HCT116 (cell line): ENCODE data around the gene ZEB2. TPM values are rescaled to one million over a fixed set of nuclear protein-coding genes. Genes with fewer than 3 reads are reported as not detected.

Experiments used
- ATAC-seq: fragments of 200-7000 bp; cut with Tn5 transposase; 2 replicates; pipeline ENCODE4 v1.9.1; 2020; ENCODE audit warnings: mild to moderate bottlenecking, moderate library complexity
- BruUV-seq: library from RNA; stranded (reverse); fragments of 400-500 nt; replicated peaks from 2 replicates; lab custom pipeline; 2021; lab: Mats Ljungman, UMichigan
- CTCF ChIA-PET: fragments of 300-600 bp; sonication (Branson Sonifier 250); formaldehyde crosslinking; loops from one replicate; lab custom pipeline; 2021; ENCODE audit warnings: antibody characterized with exemption; lab: Charles Lee
- POLR2A ChIA-PET: fragments of 300-600, 350-600 bp; sonication (Branson Sonifier 250); formaldehyde crosslinking; loops from one replicate; lab custom pipeline; 2021; ENCODE audit warnings: antibody characterized with exemption; lab: Charles Lee
- RAD21 ChIA-PET, 2 experiments: fragments of 300-600 bp; sonication (Branson Sonifier 250); formaldehyde crosslinking; loops; one replicate each; lab custom pipeline; 2023; ENCODE audit warnings: low total read pairs in 2 of 2; ENCODE audit not compliant: uncharacterized antibody in 2 of 2, unreplicated experiment in 2 of 2, low non-redundant PET in 1 of 2; lab: Charles Lee
- DNase-seq: peaks from one replicate; pipeline ENCODE4 v3.0.0-alpha.2; 2010; ENCODE audit warnings: low read depth, low spot score
- H2AFZ ChIP-seq: fragments of 200-600 bp; shearing (Covaris generic), sonication (generic); 2 replicates; pipeline ENCODE4 v1.6.1; 2017; ENCODE audit warnings: low read depth, mixed run types, mixed read lengths, antibody characterized with exemption, low read length; ENCODE audit not compliant: poor library complexity, severe bottlenecking
- H3K27ac ChIP-seq: 2 replicates; pipeline ENCODE4 v1.5.1; 2012; ENCODE audit warnings: low read depth, low read length
- H3K27me3 ChIP-seq: fragments of 200-600 bp; sonication (generic); 2 replicates; pipeline ENCODE4 v1.6.1; 2016; ENCODE audit warnings: mixed run types, low read length, mixed read lengths; ENCODE audit not compliant: insufficient read depth
- H3K36me3 ChIP-seq, 2 experiments: fragments of 200-500 bp in 1 of 2; fragments of 200-600 bp in 1 of 2; sonication (Bioruptor generic) in 1 of 2; sonication (generic) in 1 of 2; 2 replicates each; pipeline versions ENCODE4 v1.5.1 to v1.6.1; 2014 to 2016; ENCODE audit warnings: low read length in 2 of 2, inconsistent platforms in 1 of 2, mixed read lengths in 1 of 2, mixed run types in 1 of 2; ENCODE audit not compliant: insufficient read depth in 2 of 2, control insufficient read depth in 1 of 2
- H3K4me1 ChIP-seq, 2 experiments: fragments of 200-600 bp in 1 of 2; sonication (generic) in 1 of 2; 2 replicates each; pipeline versions ENCODE4 v1.5.1 to v1.6.1; 2012 to 2017; ENCODE audit warnings: low read length in 2 of 2, inconsistent platforms in 1 of 2, mild to moderate bottlenecking in 1 of 2, mixed read lengths in 1 of 2, mixed run types in 1 of 2, moderate library complexity in 1 of 2; ENCODE audit not compliant: insufficient read depth in 2 of 2, control insufficient read depth in 1 of 2
- H3K4me2 ChIP-seq: fragments of 200-600 bp; sonication (generic); 2 replicates; pipeline ENCODE4 v1.6.1; 2017; ENCODE audit warnings: mixed run types, low read length, mixed read lengths
- H3K4me3 ChIP-seq, 2 experiments: fragments of 200-600 bp in 1 of 2; sonication (generic) in 1 of 2; replicated peaks in 1 of 2; 2 replicates each; pipeline ENCODE4 v1.5.1; 2011 to 2016; ENCODE audit warnings: low read length in 2 of 2, control low read depth in 1 of 2, low read depth in 1 of 2, mild to moderate bottlenecking in 1 of 2, mixed read lengths in 1 of 2, mixed run types in 1 of 2
- H3K79me2 ChIP-seq: fragments of 200-600 bp; sonication (generic); 2 replicates; pipeline ENCODE4 v1.6.1; 2017; ENCODE audit warnings: mild to moderate bottlenecking, mixed run types, low read length, moderate library complexity, mixed read lengths; ENCODE audit not compliant: insufficient read depth
- H3K9ac ChIP-seq: fragments of 200-600 bp; sonication (generic); 2 replicates; pipeline ENCODE4 v1.6.1; 2016; ENCODE audit warnings: low read length, mixed read lengths
- H3K9me2 ChIP-seq: fragments of 200-600 bp; sonication (generic), shearing (Covaris generic); 2 replicates; pipeline ENCODE4 v1.6.1; 2017; ENCODE audit warnings: mixed run types, mild to moderate bottlenecking, moderate library complexity; ENCODE audit not compliant: insufficient read depth
- H3K9me3 ChIP-seq, 2 experiments: fragments of 200-500 bp in 1 of 2; fragments of 200-600 bp in 1 of 2; sonication (Bioruptor generic) in 1 of 2; sonication (generic) in 1 of 2; 2 replicates each; pipeline ENCODE4 v1.6.1; 2014 to 2017; ENCODE audit warnings: low read length in 2 of 2, mixed read lengths in 2 of 2, inconsistent platforms in 1 of 2, low read depth in 1 of 2, mild to moderate bottlenecking in 1 of 2, mixed run types in 1 of 2, moderate library complexity in 1 of 2; ENCODE audit not compliant: control insufficient read depth in 1 of 2, insufficient read depth in 1 of 2
- H4K20me1 ChIP-seq: fragments of 200-600 bp; sonication (generic), shearing (Covaris generic); 2 replicates; pipeline ENCODE4 v1.6.1; 2017; ENCODE audit warnings: mixed run types, mild to moderate bottlenecking, moderate library complexity; ENCODE audit not compliant: insufficient read depth
- ATF3 ChIP-seq: IDR thresholded peaks from 2 replicates; pipeline ENCODE4 v1.6.1; 2012
- CEBPB ChIP-seq: IDR thresholded peaks from 2 replicates; pipeline ENCODE4 v1.6.1; 2012; ENCODE audit warnings: low read depth
- CTCF ChIP-seq, 3 experiments: fragments of 200-600 bp in 1 of 3; sonication (generic) in 1 of 3; IDR thresholded peaks in 2 of 3; conservative IDR thresholded peaks in 1 of 3; 2 replicates each; pipeline ENCODE4 v1.5.1; 2012 to 2017; ENCODE audit warnings: low read depth in 2 of 3, low read length in 2 of 3, antibody characterized with exemption in 1 of 3, borderline replicate concordance in 1 of 3, control low read depth in 1 of 3, mild to moderate bottlenecking in 1 of 3, mixed read lengths in 1 of 3, mixed run types in 1 of 3, moderate library complexity in 1 of 3; ENCODE audit not compliant: insufficient read depth in 1 of 3
- EGR1 ChIP-seq: IDR thresholded peaks from 2 replicates; pipeline ENCODE4 v1.6.1; 2012; ENCODE audit warnings: low read depth
- ELF1 ChIP-seq: IDR thresholded peaks from 2 replicates; pipeline ENCODE4 v1.6.1; 2012; ENCODE audit warnings: low read depth, borderline replicate concordance
- EZH2 ChIP-seq: fragments of 200-600 bp; sonication (generic); IDR thresholded peaks from 2 replicates; pipeline ENCODE4 v1.6.1; 2017; ENCODE audit warnings: antibody characterized with exemption, mixed run types
- JUND ChIP-seq: IDR thresholded peaks from 2 replicates; pipeline ENCODE4 v1.6.1; 2012
- POLR2AphosphoS5 ChIP-seq: IDR thresholded peaks from 2 replicates; pipeline ENCODE4 v1.6.1; 2011; ENCODE audit warnings: mild to moderate bottlenecking, low read depth, low read length, moderate library complexity
- RAD21 ChIP-seq: IDR thresholded peaks from 2 replicates; pipeline ENCODE4 v1.6.1; 2012; ENCODE audit warnings: low read depth, mild to moderate bottlenecking
- REST ChIP-seq: IDR thresholded peaks from 2 replicates; pipeline ENCODE4 v1.6.1; 2012; ENCODE audit warnings: low read depth
- SP1 ChIP-seq: IDR thresholded peaks from 2 replicates; pipeline ENCODE4 v1.6.1; 2012; ENCODE audit warnings: low read depth
- SRF ChIP-seq: IDR thresholded peaks from 2 replicates; pipeline ENCODE4 v1.6.1; 2012; ENCODE audit warnings: low read depth
- ZBTB33 ChIP-seq: IDR thresholded peaks from 2 replicates; pipeline ENCODE4 v1.6.1; 2011; ENCODE audit warnings: mild to moderate bottlenecking, low read length, moderate library complexity; ENCODE audit not compliant: insufficient replicate concordance; ENCODE audit errors: extremely low read depth
- intact Hi-C: fragments of 100-400 bp; cut with micrococcal nuclease; formaldehyde crosslinking; loops from 2 replicates; pipeline ENCODE4 v1.10.0; 2022
- total RNA-seq: library from RNA; stranded (reverse); gene quantifications from one replicate; pipeline ENCODE4 v1.2.1, GENCODE V29; 2021; ENCODE audit not compliant: unreplicated experiment

ZEB2 gene
- total RNA-seq, 1 experiment from 2014 or later: 0.81 TPM

- no peak for TF ChIP-seq REST
- TF ChIP-seq, all 23 proteins: peak for 0
Measured at GRCh38 chr2:144356402-144356801, 163.5 kb downstream of the ZEB2 start (continued).

- Histone ChIP-seq H3K9me3 (no peaks in the 10 kb centered on the region), H3K36me3 (no peaks in the 10 kb centered on the region), H3K27me3 (no peaks in the 10 kb centered on the region), H3K79me2 (no peaks in the 10 kb centered on the region), H3K4me3 (no peak overlapping the region), H4K20me1 (no peaks in the 10 kb centered on the region), H3K4me2 (no peak overlapping the region), H2AFZ (no peak overlapping the region), H3K4me1 (peaks cover 7 to 14% of the 10 kb centered on the region in 2 experiments; a peak in 3 of 4 replicates), H3K27ac (no peak overlapping the region), H3K9ac (no peak overlapping the region), H3K9me2 (no peaks in the 10 kb centered on the region)
- DNase-seq (no peak), ATAC-seq (no peak)
- CTCF ChIA-PET: no interaction called here
- POLR2A ChIA-PET: no interaction called here
- BruUV-seq: no TSS peak
- intact Hi-C loops: no loop called here
- RAD21 ChIA-PET: no interaction called here
- TF ChIP-seq EZH2 (no peak), REST (no peak), ATF3 (no peak), CTCF (IDR thresholded peaks at IDR 0.05 in 2 of 3, conservative IDR thresholded peaks at IDR 0.05 in 1 of 3; ENCODE audit: borderline replicate concordance in 1 of 3, insufficient read depth in 1 of 3, low read depth in 2 of 3, low read length in 2 of 3) (no peak), ZBTB33 (no peak), EGR1 (no peak), SP1 (no peak), CEBPB (no peak), POLR2AphosphoS5 (no peak), SRF (no peak), JUND (no peak), ELF1 (no peak), RAD21 (no peak)
Measured at GRCh38 chr2:144354953-144355352, 165.0 kb downstream of the ZEB2 start.
